H9 (cell line): ENCODE measurements around the gene CCDC185. TPM values are rescaled to one million over a fixed set of nuclear protein-coding genes. Genes with fewer than 3 reads are reported as not detected.

Experiments used
- DNase-seq: peaks from one replicate; pipeline ENCODE4 v3.0.0-alpha.2; 2017
- H2AFZ ChIP-seq: one replicate; pipeline ENCODE4 v1.6.1; 2013; ENCODE audit warnings: mild to moderate bottlenecking, low read length, control low read depth, moderate library complexity
- H2AK5ac ChIP-seq: 2 replicates; pipeline ENCODE4 v1.6.1; 2013; ENCODE audit warnings: low read length, control low read depth, mixed read lengths; ENCODE audit not compliant: insufficient read length
- H2BK120ac ChIP-seq: one replicate; pipeline ENCODE4 v1.6.1; 2013; ENCODE audit warnings: low read depth, mild to moderate bottlenecking, low read length, control low read depth, inconsistent platforms; ENCODE audit not compliant: poor library complexity, severe bottlenecking
- H2BK12ac ChIP-seq: 2 replicates; pipeline ENCODE4 v1.6.1; 2013; ENCODE audit warnings: low read length, control low read depth, mixed read lengths, low read depth; ENCODE audit not compliant: insufficient read length
- H2BK15ac ChIP-seq: 2 replicates; pipeline ENCODE4 v1.6.1; 2013; ENCODE audit warnings: low read depth, low read length, control low read depth
- H2BK20ac ChIP-seq: one replicate; pipeline ENCODE4 v1.6.1; 2013; ENCODE audit warnings: low read depth, mild to moderate bottlenecking, low read length, control low read depth, inconsistent platforms; ENCODE audit not compliant: poor library complexity, severe bottlenecking
- H2BK5ac ChIP-seq: 2 replicates; pipeline ENCODE4 v1.6.1; 2013; ENCODE audit warnings: low read length, control low read depth, mixed read lengths; ENCODE audit not compliant: insufficient read length
- H3K14ac ChIP-seq: 2 replicates; pipeline ENCODE4 v1.6.1; 2013; ENCODE audit warnings: low read length, control low read depth; ENCODE audit not compliant: insufficient read depth
- H3K18ac ChIP-seq: 2 replicates; pipeline ENCODE4 v1.6.1; 2013; ENCODE audit warnings: low read depth, mild to moderate bottlenecking, mixed read lengths, low read length, control low read depth; ENCODE audit not compliant: insufficient read length
- H3K23ac ChIP-seq: 2 replicates; pipeline ENCODE4 v1.6.1; 2013; ENCODE audit warnings: low read length, control low read depth, mixed read lengths, low read depth; ENCODE audit not compliant: insufficient read length
- H3K23me2 ChIP-seq: 2 replicates; pipeline ENCODE4 v1.6.1; 2013; ENCODE audit warnings: low read depth, mild to moderate bottlenecking, mixed read lengths, low read length, control low read depth; ENCODE audit not compliant: insufficient read length, poor library complexity, severe bottlenecking
- H3K27ac ChIP-seq: 2 replicates; pipeline ENCODE4 v1.5.1; 2013; ENCODE audit warnings: low read length, control low read depth, mixed read lengths, low read depth; ENCODE audit not compliant: insufficient read length
- H3K27me3 ChIP-seq: 2 replicates; pipeline ENCODE4 v1.6.1; 2013; ENCODE audit warnings: low read length, control low read depth, inconsistent platforms; ENCODE audit not compliant: insufficient read depth
- H3K4ac ChIP-seq: 2 replicates; pipeline ENCODE4 v1.6.1; 2013; ENCODE audit warnings: low read depth, mild to moderate bottlenecking, control low read depth, inconsistent platforms, low read length, moderate library complexity
- H3K4me1 ChIP-seq: 2 replicates; pipeline ENCODE4 v1.6.1; 2013; ENCODE audit warnings: low read length, control low read depth, inconsistent platforms; ENCODE audit not compliant: insufficient read depth
- H3K4me2 ChIP-seq: 2 replicates; pipeline ENCODE4 v1.6.1; 2013; ENCODE audit warnings: low read length, control low read depth, mixed read lengths; ENCODE audit not compliant: insufficient read length, insufficient read depth
- H3K56ac ChIP-seq: 2 replicates; pipeline ENCODE4 v1.6.1; 2013; ENCODE audit warnings: low read depth, mild to moderate bottlenecking, mixed read lengths, low read length, control low read depth; ENCODE audit not compliant: insufficient read length
- H3K79me1 ChIP-seq: 2 replicates; pipeline ENCODE4 v1.6.1; 2013; ENCODE audit warnings: low read depth, mild to moderate bottlenecking, moderate library complexity, low read length, control low read depth, inconsistent platforms; ENCODE audit not compliant: insufficient read depth, poor library complexity, severe bottlenecking
- H3K79me2 ChIP-seq: 2 replicates; pipeline ENCODE4 v1.6.1; 2013; ENCODE audit warnings: low read length, control low read depth, inconsistent platforms; ENCODE audit not compliant: insufficient read depth
- H3K9ac ChIP-seq: 2 replicates; pipeline ENCODE4 v1.6.1; 2013; ENCODE audit warnings: low read length, control low read depth, mixed read lengths; ENCODE audit not compliant: insufficient read length; ENCODE audit errors: extremely low read depth
- H3K9me3 ChIP-seq: one replicate; pipeline ENCODE4 v1.6.1; 2013; ENCODE audit warnings: low read depth, low read length, inconsistent platforms; ENCODE audit not compliant: control insufficient read depth
- H3T11ph ChIP-seq: one replicate; pipeline ENCODE4 v1.6.1; 2013; ENCODE audit warnings: mild to moderate bottlenecking, low read length, control low read depth, inconsistent platforms
- H4K20me1 ChIP-seq: one replicate; pipeline ENCODE4 v1.6.1; 2013; ENCODE audit not compliant: control insufficient read depth, insufficient read length, insufficient read depth
- H4K5ac ChIP-seq: 2 replicates; pipeline ENCODE4 v1.6.1; 2013; ENCODE audit warnings: low read depth, mild to moderate bottlenecking, mixed read lengths, low read length, control low read depth; ENCODE audit not compliant: insufficient read length
- H4K8ac ChIP-seq: replicated peaks from 2 replicates; pipeline ENCODE4 v1.6.1; 2013; ENCODE audit warnings: low read length, control low read depth, mixed read lengths, low read depth; ENCODE audit not compliant: insufficient read length
- H4K91ac ChIP-seq: 2 replicates; pipeline ENCODE4 v1.6.1; 2013; ENCODE audit warnings: low read depth, mild to moderate bottlenecking, moderate library complexity, mixed read lengths, low read length, control low read depth; ENCODE audit not compliant: insufficient read length
- H3K27ac Mint-ChIP-seq, 3 experiments: 2 replicates in 2 of 3; 3 replicates in 1 of 3; pipeline ENCODE4 v1.8.0; 2020 to 2021; ENCODE audit warnings: mixed read lengths in 3 of 3, mild to moderate bottlenecking in 1 of 3, moderate library complexity in 1 of 3
- H3K27me3 Mint-ChIP-seq: 2 replicates; pipeline ENCODE4 v1.8.0; 2021; ENCODE audit warnings: low read depth, mild to moderate bottlenecking, moderate library complexity, mixed read lengths
- H3K36me3 Mint-ChIP-seq, 3 experiments: 2 replicates in 2 of 3; 3 replicates in 1 of 3; pipeline ENCODE4 v1.8.0; 2020 to 2021; ENCODE audit warnings: low read depth in 3 of 3, mixed read lengths in 3 of 3; ENCODE audit not compliant: insufficient read depth in 1 of 3
- H3K4me1 Mint-ChIP-seq, 2 experiments: 2 replicates each; pipeline ENCODE4 v1.8.0; 2020; ENCODE audit warnings: mixed read lengths in 2 of 2
- H3K4me3 Mint-ChIP-seq, 2 experiments: 2 replicates in 1 of 2; 3 replicates in 1 of 2; pipeline ENCODE4 v1.8.0; 2020 to 2021; ENCODE audit warnings: mild to moderate bottlenecking in 2 of 2, mixed read lengths in 2 of 2, moderate library complexity in 1 of 2
- H3K9me3 Mint-ChIP-seq, 2 experiments: 2 replicates in 1 of 2; 3 replicates in 1 of 2; pipeline ENCODE4 v1.8.0; 2020; ENCODE audit warnings: mild to moderate bottlenecking in 2 of 2, mixed read lengths in 2 of 2, moderate library complexity in 1 of 2
- CTCF ChIP-seq: fragments of 200-600 bp; sonication (generic); conservative IDR thresholded peaks from 3 replicates; pipeline ENCODE4 v1.8.0; 2021; ENCODE audit warnings: antibody characterized with exemption, mild to moderate bottlenecking
- total RNA-seq: library from RNA; stranded (reverse); gene quantifications from 2 replicates; pipeline ENCODE4 v1.2.1, GENCODE V29; 2021

The CCDC185 gene
- total RNA-seq, 1 experiment from 2014 or later: not detected

GRCh38 chr1:223390618-223391017, 2.6 kb upstream of the CCDC185 start:
- H3K36me3 Mint-ChIP-seq: peaks cover 0 to 4% (median 0%) of the 10 kb centered on the region in 3 experiments; a peak in 3 of 7 replicates

More at GRCh38 chr1:223390618-223391017, 2.6 kb upstream of the CCDC185 start:
- peaks cover 9% of the 10 kb centered on the region for H3K27me3 Mint-ChIP-seq
- no peaks in the 10 kb centered on the region for H3K23me2 ChIP-seq
- H4K91ac ChIP-seq: no peak overlapping the region
- no peak overlapping the region for H2AK5ac ChIP-seq
- H3T11ph ChIP-seq: no peak overlapping the region
- H3K4ac ChIP-seq: no peak overlapping the region
- peaks cover 0 to 4% of the 10 kb centered on the region in 2 experiments; a peak in 2 of 4 replicates for H3K4me1 Mint-ChIP-seq
- H3K9me3 Mint-ChIP-seq: peaks cover 5 to 9% of the 10 kb centered on the region in 2 experiments; a peak in 4 of 5 replicates
- H2BK120ac ChIP-seq: no peak overlapping the region
- no peaks in the 10 kb centered on the region for H3K79me1 ChIP-seq
- H3K9ac ChIP-seq: no peak overlapping the region
- H2AFZ ChIP-seq: no peak overlapping the region
- H3K27ac Mint-ChIP-seq: no peak overlapping the region
- H3K27ac ChIP-seq: no peak overlapping the region
- no peak overlapping the region for H2BK12ac ChIP-seq
- no peaks in the 10 kb centered on the region for H4K20me1 ChIP-seq
- H4K8ac ChIP-seq: no peak overlapping the region
- DNase-seq: no peak
- H3K18ac ChIP-seq: no peak overlapping the region
- H4K5ac ChIP-seq: no peak overlapping the region
- H3K4me2 ChIP-seq: no peak overlapping the region
- H3K14ac ChIP-seq: no peak overlapping the region
- no peaks in the 10 kb centered on the region for H3K4me1 ChIP-seq
- no peaks in the 10 kb centered on the region for H3K27me3 ChIP-seq
- TF ChIP-seq CTCF: no peak
- no peak overlapping the region for H3K23ac ChIP-seq
- no peak overlapping the region for H2BK15ac ChIP-seq
- no peak overlapping the region for H2BK20ac ChIP-seq
- no peaks in the 10 kb centered on the region for H3K79me2 ChIP-seq
- H3K9me3 ChIP-seq: no peaks in the 10 kb centered on the region
- no peak overlapping the region for H3K4me3 Mint-ChIP-seq
- no peak overlapping the region for H2BK5ac ChIP-seq
- H3K56ac ChIP-seq: no peak overlapping the region
